ENCODE data around the gene TMEM127.

- TF ChIP-seq HDAC2 (IDR thresholded peaks at IDR 0.05) (no peak), CTCF (IDR thresholded peaks at IDR 0.05) (no peak), POLR2A (IDR thresholded peaks at IDR 0.05; ENCODE audit: low read length) (no peak), MAFK (IDR thresholded peaks at IDR 0.05; ENCODE audit: partially characterized antibody) (no peak), USF2 (IDR thresholded peaks at IDR 0.05) (no peak), SMC3 (IDR thresholded peaks at IDR 0.05) (no peak)
These were observed 34.5 kb downstream of the TMEM127 start for GRCh38 chr2:96231316-96231715.

Measured in A549 (cell line).